H1 (cell line): ENCODE measurements around the gene RTP1. TPM values are rescaled to one million over a fixed set of nuclear protein-coding genes. Genes with fewer than 3 reads are reported as not detected.
A peak's percentile ranks its signal among the peaks of the same experiment; 100 is the strongest.

Experiments used
- BCL11A ChIP-seq, 2 experiments: IDR thresholded peaks; one replicate each; pipeline ENCODE4 v1.6.1; 2011; ENCODE audit warnings: low read depth in 2 of 2, low read length in 2 of 2, mild to moderate bottlenecking in 2 of 2
- NANOG ChIP-seq: IDR thresholded peaks from 2 replicates; pipeline ENCODE4 v1.6.1; 2011; ENCODE audit warnings: low read length, low read depth, mild to moderate bottlenecking, inconsistent platforms; ENCODE audit not compliant: insufficient read depth, poor library complexity, severe bottlenecking
- POLR2AphosphoS5 ChIP-seq: IDR thresholded peaks from 2 replicates; pipeline ENCODE4 v1.6.1; 2011; ENCODE audit warnings: low read depth, low read length
- POU5F1 ChIP-seq: IDR thresholded peaks from 2 replicates; pipeline ENCODE4 v1.6.1; 2011; ENCODE audit warnings: low read depth, mild to moderate bottlenecking, low read length, moderate library complexity
- RBBP5 ChIP-seq: IDR thresholded peaks from 2 replicates; pipeline ENCODE4 v1.7.1; 2012; ENCODE audit warnings: low read depth, mild to moderate bottlenecking, inconsistent platforms, low read length, moderate library complexity, borderline replicate concordance
- SIN3A ChIP-seq, 2 experiments: IDR thresholded peaks in 1 of 2; conservative IDR thresholded peaks in 1 of 2; 2 replicates each; pipeline ENCODE4 v1.6.1; 2011 to 2012; ENCODE audit warnings: low read length in 2 of 2, improper control_type of control experiment in 1 of 2, low read depth in 1 of 2, mild to moderate bottlenecking in 1 of 2
- SIRT6 ChIP-seq: IDR thresholded peaks from one replicate; pipeline ENCODE4 v1.7.1; 2012; ENCODE audit warnings: low read length, inconsistent platforms
- SP4 ChIP-seq: IDR thresholded peaks from 2 replicates; pipeline ENCODE4 v1.6.1; 2012; ENCODE audit warnings: low read length, inconsistent platforms
- TEAD4 ChIP-seq: IDR thresholded peaks from 2 replicates; pipeline ENCODE4 v1.6.1; 2012; ENCODE audit warnings: low read depth, low read length, inconsistent platforms, mixed read lengths
- YY1 ChIP-seq: IDR thresholded peaks from 2 replicates; pipeline ENCODE4 v1.6.1; 2011; ENCODE audit warnings: low read depth, mild to moderate bottlenecking, low read length
- polyA plus RNA-seq, 7 experiments: library from polyadenylated mRNA; depleted of rRNA in 3 of 7; stranded (reverse) in 5 of 7; unstranded in 2 of 7; fragments of >200 nt in 5 of 7; fragments of 200-250 nt in 2 of 7; gene quantifications; 1 replicate in 5 of 7; 2 replicates in 1 of 7; 4 replicates in 1 of 7; pipeline versions ENCODE4 v1.2.1 to v1.2.3, GENCODE V29; 2011 to 2013; ENCODE audit warnings: missing spikeins in 2 of 7, mixed read lengths in 2 of 7
- total RNA-seq: library from RNA; stranded (reverse); fragmentation: NEBNext Ultra II Directional; extraction: Animal tissue kit (Norgen Biotek cat#: 25700); gene quantifications from 2 replicates; pipeline ENCODE4 v1.2.1, GENCODE V29; 2021
- TF ChIP-seq, protein P1 (sequence below): fragments of 300-600 bp; sonication (generic); IDR thresholded peaks from 2 replicates; pipeline ENCODE4 v1.7.1; 2012; ENCODE audit warnings: low read length, moderate library complexity, mild to moderate bottlenecking, inconsistent platforms; ENCODE audit not compliant: insufficient replicate concordance
- TF ChIP-seq, protein P2 (sequence below): IDR thresholded peaks from 2 replicates; pipeline ENCODE4 v1.6.1; 2012; ENCODE audit warnings: inconsistent platforms

RTP1 gene
- total and polyA plus RNA-seq, 2 of the 8 experiments (the other 6 are each of a cell fraction or from before 2014, with no cell fraction given), result 2.9 to 3.0 TPM

DNA sequence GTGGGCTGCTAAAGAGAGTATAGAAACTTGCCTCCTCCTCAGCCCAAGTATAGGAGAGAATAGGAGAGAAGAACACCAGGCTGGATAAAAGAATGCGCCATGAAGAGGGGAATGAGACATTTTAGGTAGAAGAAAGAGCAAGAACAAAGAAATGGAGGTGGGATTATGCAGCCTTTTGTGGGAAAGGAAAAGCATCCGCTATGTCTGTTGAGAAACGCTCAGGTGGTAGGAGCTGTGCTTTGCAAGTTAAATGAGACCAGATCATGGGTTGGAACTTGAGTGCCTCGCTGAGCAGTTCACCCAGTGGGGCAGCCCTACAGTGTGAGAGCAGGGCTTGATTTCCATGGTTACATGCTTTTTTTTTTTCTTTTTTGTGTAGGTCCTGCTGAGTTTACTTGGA is 11.5 kb upstream of the RTP1 start (continued):
- TF ChIP-seq, protein P1, sequence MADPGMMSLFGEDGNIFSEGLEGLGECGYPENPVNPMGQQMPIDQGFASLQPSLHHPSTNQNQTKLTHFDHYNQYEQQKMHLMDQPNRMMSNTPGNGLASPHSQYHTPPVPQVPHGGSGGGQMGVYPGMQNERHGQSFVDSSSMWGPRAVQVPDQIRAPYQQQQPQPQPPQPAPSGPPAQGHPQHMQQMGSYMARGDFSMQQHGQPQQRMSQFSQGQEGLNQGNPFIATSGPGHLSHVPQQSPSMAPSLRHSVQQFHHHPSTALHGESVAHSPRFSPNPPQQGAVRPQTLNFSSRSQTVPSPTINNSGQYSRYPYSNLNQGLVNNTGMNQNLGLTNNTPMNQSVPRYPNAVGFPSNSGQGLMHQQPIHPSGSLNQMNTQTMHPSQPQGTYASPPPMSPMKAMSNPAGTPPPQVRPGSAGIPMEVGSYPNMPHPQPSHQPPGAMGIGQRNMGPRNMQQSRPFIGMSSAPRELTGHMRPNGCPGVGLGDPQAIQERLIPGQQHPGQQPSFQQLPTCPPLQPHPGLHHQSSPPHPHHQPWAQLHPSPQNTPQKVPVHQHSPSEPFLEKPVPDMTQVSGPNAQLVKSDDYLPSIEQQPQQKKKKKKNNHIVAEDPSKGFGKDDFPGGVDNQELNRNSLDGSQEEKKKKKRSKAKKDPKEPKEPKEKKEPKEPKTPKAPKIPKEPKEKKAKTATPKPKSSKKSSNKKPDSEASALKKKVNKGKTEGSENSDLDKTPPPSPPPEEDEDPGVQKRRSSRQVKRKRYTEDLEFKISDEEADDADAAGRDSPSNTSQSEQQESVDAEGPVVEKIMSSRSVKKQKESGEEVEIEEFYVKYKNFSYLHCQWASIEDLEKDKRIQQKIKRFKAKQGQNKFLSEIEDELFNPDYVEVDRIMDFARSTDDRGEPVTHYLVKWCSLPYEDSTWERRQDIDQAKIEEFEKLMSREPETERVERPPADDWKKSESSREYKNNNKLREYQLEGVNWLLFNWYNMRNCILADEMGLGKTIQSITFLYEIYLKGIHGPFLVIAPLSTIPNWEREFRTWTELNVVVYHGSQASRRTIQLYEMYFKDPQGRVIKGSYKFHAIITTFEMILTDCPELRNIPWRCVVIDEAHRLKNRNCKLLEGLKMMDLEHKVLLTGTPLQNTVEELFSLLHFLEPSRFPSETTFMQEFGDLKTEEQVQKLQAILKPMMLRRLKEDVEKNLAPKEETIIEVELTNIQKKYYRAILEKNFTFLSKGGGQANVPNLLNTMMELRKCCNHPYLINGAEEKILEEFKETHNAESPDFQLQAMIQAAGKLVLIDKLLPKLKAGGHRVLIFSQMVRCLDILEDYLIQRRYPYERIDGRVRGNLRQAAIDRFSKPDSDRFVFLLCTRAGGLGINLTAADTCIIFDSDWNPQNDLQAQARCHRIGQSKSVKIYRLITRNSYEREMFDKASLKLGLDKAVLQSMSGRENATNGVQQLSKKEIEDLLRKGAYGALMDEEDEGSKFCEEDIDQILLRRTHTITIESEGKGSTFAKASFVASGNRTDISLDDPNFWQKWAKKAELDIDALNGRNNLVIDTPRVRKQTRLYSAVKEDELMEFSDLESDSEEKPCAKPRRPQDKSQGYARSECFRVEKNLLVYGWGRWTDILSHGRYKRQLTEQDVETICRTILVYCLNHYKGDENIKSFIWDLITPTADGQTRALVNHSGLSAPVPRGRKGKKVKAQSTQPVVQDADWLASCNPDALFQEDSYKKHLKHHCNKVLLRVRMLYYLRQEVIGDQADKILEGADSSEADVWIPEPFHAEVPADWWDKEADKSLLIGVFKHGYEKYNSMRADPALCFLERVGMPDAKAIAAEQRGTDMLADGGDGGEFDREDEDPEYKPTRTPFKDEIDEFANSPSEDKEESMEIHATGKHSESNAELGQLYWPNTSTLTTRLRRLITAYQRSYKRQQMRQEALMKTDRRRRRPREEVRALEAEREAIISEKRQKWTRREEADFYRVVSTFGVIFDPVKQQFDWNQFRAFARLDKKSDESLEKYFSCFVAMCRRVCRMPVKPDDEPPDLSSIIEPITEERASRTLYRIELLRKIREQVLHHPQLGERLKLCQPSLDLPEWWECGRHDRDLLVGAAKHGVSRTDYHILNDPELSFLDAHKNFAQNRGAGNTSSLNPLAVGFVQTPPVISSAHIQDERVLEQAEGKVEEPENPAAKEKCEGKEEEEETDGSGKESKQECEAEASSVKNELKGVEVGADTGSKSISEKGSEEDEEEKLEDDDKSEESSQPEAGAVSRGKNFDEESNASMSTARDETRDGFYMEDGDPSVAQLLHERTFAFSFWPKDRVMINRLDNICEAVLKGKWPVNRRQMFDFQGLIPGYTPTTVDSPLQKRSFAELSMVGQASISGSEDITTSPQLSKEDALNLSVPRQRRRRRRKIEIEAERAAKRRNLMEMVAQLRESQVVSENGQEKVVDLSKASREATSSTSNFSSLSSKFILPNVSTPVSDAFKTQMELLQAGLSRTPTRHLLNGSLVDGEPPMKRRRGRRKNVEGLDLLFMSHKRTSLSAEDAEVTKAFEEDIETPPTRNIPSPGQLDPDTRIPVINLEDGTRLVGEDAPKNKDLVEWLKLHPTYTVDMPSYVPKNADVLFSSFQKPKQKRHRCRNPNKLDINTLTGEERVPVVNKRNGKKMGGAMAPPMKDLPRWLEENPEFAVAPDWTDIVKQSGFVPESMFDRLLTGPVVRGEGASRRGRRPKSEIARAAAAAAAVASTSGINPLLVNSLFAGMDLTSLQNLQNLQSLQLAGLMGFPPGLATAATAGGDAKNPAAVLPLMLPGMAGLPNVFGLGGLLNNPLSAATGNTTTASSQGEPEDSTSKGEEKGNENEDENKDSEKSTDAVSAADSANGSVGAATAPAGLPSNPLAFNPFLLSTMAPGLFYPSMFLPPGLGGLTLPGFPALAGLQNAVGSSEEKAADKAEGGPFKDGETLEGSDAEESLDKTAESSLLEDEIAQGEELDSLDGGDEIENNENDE, result peak; percentile 58
- TF ChIP-seq YY1, result peak; percentile 68
- no peak for TF ChIP-seq SP4
- TF ChIP-seq, protein P2, sequence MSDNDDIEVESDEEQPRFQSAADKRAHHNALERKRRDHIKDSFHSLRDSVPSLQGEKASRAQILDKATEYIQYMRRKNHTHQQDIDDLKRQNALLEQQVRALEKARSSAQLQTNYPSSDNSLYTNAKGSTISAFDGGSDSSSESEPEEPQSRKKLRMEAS, result no peak
- TF ChIP-seq NANOG, result peak; percentile 65
- 0 out of 2 replicates have a peak, but pooled peaks have one; percentile 23 for TF ChIP-seq TEAD4
- no peak for TF ChIP-seq SIRT6
- peak; percentile 14; the same call in 1 of the 2 replicates for TF ChIP-seq POLR2AphosphoS5
- TF ChIP-seq RBBP5, result no peak
- no peak for TF ChIP-seq SIN3A (conservative IDR thresholded peaks at IDR 0.05 in 1 of 2, IDR thresholded peaks at IDR 0.05 in 1 of 2; ENCODE audit: low read depth in 1 of 2, low read length in 2 of 2)
- no peak for TF ChIP-seq BCL11A (IDR thresholded peaks at IDR 0.05; ENCODE audit: low read depth in 2 of 2, low read length in 2 of 2)
- no peak for TF ChIP-seq POU5F1
